ENCODE results near the gene ANKRD40.

ANKRD40 gene

DNA sequence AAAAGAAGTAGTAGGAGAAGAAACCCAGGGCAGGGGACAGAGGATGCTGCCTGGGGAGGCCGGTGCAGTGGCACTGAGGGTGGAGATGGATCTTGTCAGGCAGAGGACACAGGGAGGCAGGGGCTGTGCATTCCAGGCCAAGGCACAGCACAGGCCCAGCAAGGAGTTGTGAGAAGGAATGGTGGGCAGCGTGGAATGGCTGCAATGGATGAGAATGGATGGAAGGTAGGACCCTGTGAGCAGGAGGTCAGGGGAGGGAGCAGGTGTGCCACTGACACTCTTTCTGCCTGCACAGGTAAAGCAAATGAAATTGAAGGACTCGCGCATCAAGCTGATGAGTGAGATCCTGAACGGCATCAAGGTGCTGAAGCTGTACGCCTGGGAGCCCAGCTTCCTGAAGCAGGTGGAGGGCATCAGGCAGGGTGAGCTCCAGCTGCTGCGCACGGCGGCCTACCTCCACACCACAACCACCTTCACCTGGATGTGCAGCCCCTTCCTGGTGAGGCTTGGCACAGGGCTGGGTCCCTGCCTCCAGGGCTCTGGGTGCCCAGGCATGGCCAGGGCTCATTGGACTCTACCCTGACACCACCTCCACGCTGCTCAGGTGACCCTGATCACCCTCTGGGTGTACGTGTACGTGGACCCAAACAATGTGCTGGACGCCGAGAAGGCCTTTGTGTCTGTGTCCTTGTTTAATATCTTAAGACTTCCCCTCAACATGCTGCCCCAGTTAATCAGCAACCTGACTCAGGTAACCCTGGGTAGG, 40.3 kb downstream of the ANKRD40 start:
- DNase-seq = no peak

DNA sequence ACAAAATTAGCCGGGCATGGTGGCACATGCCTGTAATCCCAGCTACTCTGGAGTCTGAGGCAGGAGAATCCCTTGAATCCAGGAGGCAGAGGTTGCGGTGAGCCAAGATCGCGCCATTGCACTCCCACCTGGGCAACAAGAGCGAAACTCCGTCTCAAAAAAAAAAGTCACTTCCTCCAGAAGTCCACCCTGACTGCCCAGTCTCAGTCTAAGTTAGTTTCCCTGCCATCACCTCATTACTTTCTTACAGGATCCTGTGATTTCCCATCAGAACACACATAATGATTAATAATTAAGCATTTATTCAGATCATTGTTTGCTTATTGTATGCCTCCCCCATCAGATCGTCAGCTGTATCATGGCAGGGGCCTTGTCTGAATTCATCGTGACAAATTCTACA, 41.4 kb downstream of the ANKRD40 start:
- no peak for DNase-seq

DNA sequence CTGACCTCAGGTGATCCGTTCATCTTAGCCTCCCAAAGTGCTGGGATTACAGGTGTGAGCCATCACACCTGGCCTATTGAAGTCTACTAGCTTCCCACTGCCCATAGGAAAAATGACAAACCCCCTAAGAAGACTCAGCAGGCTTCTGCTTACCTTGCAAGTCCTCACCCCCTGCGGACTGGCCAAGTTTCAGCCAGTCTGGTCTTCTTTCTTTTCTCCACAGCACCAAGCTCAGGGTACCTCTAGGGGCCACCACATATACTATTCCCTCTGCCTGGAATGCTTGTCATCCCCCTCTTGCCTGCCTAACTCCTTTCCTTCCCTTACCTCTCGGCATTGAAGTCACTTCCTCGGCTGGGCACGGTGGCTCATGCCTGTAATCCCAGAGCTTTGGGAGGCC, 41.9 kb downstream of the ANKRD40 start:
- DNase-seq = no peak

DNA sequence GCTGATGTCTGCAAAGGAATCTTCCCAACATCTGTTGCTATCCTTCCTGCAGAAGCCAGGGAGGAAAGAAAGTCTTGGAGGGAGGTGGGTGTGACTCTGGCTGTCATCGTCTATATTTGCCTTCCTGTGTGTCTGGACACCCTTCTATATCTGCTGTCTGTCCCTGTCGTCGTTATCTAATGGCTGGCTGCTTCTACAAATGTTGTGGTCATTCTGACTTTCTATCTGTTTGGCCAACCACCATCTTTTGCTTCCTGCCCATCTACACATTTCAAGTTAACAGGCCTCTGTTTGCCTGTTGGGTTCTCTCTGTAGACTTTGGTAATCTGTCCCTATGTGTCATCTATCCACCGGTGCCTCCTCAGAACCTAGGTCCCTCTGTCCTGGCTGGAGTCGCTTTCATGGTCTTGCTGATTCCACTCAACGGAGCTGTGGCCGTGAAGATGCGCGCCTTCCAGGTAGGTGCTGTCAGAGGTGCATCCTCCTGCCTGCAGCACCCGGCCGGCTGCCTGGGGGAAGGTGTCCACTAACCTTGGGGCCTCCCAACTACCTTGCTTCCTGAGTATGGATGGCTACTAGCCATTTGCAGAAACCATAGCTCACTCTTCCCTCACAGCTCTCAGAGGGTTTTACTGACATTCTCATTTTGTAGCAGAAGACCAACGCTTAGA, 42.8 kb downstream of the ANKRD40 start:
- no peak for DNase-seq

DNA sequence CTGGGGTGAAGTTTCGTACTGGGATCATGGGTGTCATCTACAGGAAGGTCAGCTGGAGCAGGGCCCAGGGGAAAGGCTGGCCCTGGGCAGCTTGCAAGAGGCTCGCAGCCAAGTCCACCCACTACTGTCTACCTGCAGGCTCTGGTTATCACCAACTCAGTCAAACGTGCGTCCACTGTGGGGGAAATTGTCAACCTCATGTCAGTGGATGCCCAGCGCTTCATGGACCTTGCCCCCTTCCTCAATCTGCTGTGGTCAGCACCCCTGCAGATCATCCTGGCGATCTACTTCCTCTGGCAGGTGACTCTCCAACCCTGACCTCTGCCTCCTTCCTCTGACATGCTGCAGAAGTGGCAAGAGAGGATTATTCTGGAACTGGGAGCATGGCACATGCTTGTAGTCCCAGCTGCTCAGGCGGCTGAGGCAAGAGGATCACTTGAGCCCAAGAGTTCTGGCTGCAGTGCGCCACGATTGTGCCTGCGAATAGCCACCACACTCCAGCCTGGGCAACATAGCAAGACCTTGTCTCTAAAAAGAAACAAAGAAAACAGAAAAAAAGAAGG, 43.8 kb downstream of the ANKRD40 start:
- no peak for DNase-seq

DNA sequence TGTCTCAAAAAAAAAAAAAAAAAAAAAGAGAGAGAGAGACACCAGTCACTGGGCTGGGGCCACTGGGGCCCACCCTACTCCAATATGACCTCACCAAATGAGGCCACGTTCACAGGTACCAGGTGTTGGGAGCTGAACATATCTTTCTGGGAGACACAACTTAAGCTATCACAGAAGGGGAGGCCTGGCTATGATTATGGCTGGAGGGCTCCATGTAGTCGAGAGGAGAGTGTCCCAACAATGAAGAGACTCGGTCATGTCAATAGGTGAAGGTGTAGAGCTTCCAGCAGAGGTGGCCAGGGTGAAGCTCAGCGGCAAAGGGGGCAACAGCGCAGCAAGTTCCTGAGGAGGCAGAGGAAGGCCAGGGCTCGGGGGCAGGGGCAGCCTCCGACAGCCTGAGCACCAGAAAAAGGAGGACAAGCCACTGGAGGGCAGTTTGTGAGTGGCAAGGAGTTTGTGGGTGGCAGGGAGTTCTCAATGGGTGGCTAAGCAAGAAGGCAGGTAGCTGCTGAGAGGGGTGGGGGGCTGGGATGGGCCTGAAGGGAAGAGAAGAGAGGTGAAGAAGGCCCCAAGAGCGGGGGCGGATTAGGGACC, 45.0 kb downstream of the ANKRD40 start:
- no peak for DNase-seq

DNA sequence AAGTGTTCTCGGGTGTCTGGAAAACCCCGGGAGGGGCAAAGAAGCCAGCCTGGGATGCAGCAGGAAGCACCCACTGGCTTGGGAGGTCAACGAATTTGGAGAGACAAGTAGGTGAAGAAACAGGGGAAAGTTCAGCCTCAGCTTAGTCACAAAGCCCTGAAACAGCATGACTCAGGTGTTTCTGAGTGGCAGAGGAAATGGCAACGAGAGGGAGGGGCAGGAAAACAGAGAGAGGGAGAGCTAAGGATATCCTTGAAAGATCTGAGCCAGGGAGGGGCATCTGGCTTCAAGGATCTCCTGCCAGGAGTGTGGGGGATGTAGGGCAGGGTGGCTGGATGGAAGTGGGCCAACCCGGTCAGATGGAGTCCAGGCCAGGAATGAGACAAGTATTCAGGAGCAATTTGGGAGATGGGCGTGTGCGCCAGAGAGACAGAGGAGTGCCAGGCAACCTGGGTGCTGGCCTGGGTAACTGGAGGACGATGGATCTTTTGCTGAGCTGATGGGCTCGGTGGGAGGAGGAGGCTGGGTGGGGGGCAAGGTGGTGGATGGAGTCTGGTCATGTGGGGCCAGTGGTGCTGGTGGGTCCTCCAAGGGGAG, 45.8 kb downstream of the ANKRD40 start:
- no peak for DNase-seq

DNA sequence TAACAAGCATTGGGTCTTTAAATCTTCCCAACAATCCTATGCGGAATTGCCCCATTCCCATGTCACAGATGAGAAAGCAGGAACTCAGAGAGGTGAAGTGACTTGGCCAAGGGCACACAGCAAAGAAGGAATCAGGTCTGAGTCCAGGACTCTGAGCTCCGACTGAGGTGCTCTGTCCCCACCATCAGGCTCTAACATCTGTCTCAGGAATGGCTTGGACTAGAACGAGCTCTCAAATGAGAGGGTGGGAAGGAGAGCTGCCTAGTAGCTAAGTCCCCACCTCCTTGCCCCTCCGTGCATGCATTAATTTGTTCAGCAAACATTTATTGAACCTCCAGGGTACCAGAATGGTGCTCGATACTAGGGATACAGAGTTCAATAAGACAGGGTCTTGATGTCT, 46.4 kb downstream of the ANKRD40 start:
- DNase-seq = no peak

DNA sequence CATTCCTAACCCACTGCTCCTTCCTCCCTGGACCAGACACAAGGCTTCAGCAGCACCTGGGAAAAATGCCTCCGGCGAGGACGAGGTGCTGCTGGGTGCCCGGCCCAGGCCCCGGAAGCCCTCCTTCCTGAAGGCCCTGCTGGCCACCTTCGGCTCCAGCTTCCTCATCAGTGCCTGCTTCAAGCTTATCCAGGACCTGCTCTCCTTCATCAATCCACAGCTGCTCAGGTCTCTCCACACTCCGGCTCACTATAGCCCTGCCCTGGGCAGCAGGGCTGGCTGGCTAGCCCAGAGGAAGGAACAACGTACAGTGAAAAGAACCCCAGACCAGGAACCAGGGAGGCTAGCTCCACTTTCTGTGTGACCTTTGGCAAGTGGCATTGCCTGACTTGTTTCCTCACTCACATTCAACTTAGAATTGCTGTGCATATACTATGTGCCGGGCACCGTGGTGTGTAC, 46.8 kb downstream of the ANKRD40 start:
- DNase-seq = no peak

DNA sequence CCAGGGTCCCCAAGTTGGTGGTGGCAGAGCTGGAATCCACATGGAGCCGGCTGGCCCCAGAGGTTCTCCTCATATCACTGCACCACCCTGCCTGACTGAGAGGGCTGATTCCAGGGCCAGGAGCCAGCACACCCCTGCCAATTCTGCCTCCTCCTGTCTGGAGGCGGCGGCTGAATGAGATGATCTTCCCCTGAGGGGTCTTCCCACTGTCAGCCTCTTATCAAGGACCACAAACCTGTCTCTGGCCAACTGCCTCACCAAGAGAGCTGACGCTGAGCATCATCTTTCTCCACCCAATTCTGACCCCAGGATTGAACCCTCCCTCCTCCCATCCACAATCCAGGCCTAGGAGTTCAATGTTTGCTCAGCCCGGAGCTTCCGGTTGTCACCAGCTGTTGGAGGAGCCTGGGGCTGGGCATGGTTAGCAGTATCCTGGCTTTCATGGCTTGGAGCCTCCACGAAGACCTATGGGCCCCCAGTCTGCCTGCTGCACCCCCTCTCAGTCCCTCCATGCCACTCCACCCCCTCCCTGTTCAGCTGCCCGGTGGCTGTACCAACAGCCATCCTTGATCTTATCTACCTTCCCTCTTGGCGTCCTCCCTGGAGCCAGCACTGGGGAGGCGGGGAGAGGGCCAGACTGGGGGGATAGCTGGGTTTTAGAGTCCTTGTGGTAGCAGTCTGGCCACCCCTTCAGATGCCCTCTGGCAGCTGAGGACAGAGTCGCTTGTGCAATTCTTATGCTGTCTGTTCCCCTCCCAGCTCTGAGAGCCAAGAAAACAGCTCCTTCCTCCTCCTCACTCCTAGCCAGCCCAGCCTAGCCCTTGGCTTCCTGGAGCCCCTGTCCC, 47.5 kb downstream of the ANKRD40 start:
- DNase-seq = no peak

DNA sequence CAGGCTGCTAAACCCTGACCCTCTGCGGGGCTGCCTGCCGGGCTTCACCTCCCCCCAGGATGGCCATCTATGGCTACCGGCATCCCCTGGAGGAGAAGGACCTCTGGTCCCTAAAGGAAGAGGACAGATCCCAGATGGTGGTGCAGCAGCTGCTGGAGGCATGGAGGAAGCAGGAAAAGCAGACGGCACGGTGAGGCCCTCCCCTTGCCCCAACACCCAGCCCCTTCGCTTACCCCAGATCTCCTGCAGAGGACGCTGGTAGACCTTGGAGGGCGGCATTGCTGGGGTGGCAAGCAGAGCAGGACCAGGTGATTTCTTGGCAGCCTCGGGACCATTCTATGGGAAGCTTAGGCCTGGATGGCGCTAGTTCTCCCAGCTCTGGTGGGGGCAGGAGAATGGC, 48.5 kb downstream of the ANKRD40 start:
- DNase-seq = no peak

DNA sequence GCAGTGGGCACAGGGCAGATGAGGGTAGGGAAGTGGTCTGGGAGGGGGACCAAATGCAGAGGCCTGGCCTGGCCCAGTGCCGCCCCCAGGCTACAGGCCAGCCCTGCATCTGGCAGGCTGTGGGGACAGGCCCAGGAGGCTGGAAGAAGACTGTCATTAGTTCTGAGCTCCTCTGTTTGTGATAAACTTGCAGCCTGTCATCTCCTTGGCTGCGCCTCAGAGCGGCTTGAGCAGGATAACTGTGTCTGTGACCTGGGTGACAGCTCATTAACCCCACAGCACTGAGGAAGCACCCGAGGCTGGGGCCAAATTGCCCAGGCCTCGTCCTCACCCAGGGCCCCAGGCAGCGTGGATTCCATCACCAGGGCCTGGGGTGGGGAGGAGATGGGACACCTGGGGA, 49.1 kb downstream of the ANKRD40 start:
- DNase-seq = no peak

DNA sequence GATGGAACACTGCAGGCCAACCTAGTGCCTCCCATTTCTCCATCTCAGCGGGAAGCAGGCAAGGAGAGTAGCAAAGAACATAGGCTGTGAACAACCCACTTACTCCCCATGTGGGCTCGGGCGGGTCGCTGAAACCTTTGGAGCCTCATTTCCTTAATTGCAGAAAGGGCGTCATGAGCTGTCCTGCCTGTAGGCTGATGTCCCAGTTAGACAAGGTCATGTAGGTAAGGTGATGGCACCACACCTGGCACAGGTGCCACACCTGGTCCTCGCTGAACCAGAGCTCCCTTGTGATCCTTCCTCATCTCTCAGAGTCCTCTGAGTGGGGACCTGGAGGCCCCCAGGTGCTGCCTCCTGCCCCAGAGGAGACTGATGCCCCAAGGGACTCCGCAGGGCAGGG, 50.1 kb downstream of the ANKRD40 start:
- DNase-seq = no peak

DNA sequence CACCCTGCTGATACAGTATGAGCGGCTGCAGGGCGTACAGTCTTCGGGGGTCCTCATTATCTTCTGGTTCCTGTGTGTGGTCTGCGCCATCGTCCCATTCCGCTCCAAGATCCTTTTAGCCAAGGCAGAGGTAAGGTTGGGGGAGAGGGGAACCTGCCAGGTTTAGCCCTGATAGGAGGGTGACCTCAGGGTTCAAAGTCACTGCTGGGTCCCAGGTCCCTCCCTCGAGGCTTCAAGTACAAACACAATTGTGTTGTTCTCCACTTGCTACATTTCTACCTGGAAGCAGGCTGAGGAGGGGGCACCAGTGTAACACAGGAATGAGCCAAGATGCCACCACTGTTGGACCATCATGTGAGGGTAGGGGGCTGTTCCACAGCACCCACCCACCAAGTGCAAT, 50.7 kb downstream of the ANKRD40 start:
- DNase-seq = no peak

DNA sequence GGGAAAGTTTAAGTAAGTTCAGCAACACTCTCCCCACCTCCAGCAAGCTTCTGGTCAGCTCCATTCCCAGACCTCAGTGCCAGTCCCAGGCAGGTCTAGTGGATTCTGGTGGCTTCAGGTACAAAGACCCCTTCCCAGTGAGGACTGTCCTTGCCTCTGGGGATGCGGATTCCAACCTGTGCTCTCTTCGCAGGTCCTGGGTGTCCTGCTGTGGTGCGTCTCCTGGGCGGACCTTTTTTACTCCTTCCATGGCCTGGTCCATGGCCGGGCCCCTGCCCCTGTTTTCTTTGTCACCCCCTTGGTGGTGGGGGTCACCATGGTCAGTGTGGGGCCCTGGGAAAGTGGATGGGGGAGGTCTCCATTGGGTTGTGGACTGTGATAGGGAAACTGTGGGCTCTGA, 51.2 kb downstream of the ANKRD40 start:
- DNase-seq = no peak

DNA sequence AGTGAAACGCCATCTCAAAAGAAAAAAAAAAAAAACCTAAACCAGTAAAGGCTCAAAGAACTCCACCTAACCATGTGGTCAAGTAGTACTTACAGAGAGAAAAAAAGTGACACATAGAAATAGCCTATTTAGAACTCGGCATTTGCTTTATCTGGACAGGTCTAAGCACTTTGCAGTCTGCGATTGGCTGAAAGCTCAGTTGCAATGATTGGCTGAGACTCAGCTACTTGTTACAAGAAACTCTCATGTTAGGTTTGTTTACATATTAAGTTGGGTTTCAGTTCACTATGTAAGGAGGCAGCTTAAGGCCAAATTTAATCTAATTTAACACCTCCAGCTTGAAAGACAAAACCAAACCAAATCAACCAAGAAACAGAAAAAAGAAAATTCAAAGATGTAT, 54.0 kb downstream of the ANKRD40 start:
- DNase-seq = no peak

DNA sequence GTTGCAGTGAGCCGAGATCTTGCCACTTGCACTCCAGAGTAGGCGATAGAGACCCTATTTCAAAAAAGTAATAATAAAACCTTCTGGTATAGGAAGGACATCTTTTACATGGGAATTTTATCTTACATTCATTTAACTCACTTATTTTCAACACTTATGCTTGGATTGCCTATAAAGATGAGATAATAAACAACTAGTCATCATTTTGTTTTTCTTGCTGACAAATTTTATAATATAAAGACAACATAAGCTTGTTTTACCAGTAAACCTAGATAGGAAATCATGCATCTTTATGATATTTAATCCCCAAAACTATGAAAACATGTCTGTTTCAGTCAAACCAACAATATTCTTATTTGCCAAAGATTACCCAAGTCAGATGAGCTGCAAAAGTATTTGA, 56.1 kb downstream of the ANKRD40 start:
- no peak for DNase-seq

DNA sequence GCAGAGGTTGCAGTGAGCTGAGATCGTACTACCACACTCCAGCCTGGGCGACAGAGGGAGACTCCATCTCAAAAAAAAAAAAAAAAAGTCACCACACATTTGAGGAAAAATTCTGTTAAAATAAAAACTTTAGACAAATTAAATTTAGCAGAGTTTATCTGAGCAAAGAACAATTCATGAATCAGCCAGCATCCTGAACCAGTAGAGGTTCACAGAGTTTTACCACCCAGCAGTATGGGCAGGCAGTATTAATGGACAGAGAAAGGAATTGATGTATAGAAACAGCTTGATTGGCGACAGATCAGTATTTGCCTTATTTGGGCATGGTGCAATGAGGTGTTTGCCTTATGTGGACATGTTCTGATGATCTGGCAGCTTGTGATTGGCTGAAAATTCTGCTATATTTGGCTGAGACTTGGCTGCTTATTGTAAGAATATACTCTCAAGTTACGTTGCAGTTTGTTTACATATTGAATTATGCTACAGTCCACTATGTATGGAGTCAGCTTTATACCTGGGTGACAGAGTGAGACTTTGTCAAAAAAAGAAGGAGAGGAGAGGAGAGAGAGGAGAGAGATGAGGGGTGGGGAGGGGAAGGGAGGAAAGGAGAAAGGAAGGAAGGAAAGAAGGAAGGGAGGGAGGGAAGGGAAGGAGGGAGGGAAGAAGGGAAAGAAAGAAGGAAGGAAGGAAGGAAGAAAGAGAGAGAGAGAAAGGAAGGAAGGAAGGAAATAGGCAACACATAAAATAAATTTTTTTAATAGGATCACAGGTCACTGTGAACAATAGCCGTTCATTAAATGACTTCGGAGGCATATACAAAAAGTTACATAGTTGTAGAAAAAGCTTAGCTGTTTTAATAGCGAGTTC, 58.4 kb downstream of the ANKRD40 start:
- DNase-seq = no peak

DNA sequence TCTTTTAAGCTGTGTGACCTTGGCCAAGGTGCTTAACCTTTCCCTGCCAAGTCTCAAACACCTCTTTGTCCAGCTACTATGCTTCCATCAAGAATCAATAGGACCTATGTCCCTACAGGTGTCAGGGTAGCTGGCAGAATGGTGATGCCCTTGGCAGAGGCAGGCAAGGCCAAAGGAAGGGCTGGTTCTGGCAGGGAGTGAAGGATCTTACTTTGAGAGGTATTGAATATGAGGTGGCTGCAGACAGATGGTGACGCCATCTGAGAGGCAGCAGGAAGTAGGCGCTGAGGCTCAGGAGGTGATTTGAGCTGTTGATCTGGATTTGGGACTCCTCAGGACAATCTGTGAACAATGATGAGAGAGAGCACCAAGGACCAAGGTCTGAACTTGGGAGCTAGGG, 60.5 kb downstream of the ANKRD40 start:
- DNase-seq = no peak

DNA sequence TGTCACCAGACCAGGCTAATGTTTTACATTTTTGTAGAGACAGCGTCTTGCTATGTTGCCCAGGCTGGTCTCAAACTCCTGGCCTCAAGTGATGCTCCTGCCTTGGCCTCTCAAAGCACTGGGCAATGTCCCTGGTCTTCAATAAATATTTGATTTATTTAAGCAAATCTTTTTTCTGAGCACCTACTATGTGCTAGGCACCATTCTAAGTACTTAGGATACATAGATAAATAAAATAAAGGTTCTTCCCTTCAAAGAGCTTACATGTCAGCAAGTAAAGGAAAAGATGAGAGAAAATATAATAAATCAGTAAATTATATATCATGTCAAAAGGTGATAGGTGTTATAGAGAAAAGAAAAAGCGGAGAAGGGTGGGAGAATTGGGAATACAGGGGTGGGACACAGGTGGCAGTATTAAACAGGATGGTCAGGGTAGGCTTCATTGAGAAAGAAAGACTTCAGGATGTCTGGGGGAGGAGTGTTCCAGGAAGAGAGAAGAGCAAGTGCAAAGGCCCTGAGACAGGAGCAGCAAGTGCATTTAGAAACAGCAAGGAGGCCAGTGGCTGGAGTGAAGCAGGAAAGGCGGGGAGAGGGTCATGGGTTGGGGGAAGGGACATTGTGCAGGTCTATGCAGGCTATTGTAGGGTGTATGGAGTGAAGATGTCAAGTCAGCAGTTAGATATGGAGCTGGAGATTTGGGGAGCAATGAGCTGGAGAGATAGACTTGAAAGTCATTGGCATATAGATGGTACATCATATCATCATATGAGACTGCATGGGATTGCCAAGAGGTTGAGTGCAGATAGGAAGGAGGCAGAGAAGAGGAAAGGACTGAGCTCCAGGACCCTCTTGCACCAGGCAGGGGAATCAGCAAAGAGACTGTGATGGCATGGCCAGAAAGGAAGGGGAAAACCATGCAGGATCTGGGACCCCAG, 61.7 kb downstream of the ANKRD40 start:
- no peak for DNase-seq
